ENCODE results near the gene SLC47A2.
A peak's percentile ranks its signal among the peaks of the same experiment; 100 is the strongest.
"Not testable (repeated sequence)": the region's sequence is repeated elsewhere in the genome, so short reads cannot be mapped to it uniquely, and the experiment has no call there.

Gene SLC47A2

GRCh38 chr17:19706791-19707727, 9.3 kb downstream of the SLC47A2 start:
- DNase-seq (ENCODE audit: low spot score): peak; percentile 6

- peak; percentile 7 for DNase-seq (ENCODE audit: low spot score)
Measured at GRCh38 chr17:19705771-19706770, 10.3 kb downstream of the SLC47A2 start.

DNA sequence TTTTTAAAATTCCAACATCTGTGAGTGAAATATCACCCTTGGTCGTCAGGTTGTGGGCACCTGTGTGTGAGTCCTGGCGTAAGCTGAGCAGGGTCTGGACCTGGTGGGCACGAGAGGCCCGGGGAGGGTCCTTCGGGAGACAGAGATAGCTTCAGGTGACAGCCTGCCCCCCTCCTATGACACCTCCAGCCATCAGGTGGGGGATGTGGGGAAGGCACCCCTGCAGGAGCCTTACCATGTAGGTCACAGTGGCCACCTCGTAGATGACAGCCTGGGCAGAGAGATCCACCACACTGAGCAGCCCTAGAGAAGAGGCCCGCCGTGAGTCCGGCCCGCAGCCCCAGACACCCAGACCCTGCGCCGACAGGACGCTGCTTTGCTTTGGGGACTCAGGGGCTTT, 11.2 kb downstream of the SLC47A2 start:
- DNase-seq (ENCODE audit: low spot score): peak; percentile 6

GRCh38 chr17:19703828-19704613, 12.4 kb downstream of the SLC47A2 start:
- peak; percentile 6 for DNase-seq (ENCODE audit: low spot score)

DNA sequence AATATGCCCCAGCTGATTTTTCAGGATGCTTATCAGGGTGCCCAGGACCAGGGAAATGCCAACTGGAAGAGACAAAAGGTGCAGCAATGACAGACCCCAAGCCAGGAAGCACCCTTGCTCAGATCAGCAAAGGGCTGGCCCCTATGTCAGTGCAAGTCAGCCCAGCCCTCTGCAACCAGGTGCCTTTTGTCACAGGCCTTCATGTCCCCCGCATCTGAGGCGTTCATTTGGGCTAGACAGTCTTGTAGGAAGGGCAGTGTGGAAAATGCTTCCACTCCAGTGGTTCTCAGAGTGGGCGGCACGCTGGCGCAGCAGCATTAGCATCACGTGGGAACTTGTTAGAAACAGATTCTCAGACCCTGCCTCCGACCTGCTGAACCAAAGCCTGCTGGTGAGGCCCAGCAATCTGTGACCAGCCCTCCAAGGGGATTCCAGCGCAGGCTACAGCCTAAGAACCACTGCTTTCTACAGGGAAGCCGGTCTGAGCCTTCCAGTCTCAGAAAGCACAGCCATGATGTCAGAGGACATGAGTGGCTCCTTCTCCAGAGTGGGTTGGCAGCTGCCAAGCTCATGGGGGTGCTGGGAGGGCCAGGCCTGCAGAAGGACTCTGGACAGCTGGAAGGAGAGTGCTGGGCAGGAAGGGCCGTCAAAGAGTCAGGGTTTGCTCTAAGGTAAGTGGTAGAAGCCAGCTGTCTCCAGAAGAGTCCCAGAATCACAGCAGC, 13.1 kb downstream of the SLC47A2 start:
- DNase-seq (ENCODE audit: low spot score): no peak

GRCh38 chr17:19702217-19702641, 14.2 kb downstream of the SLC47A2 start:
- no peak for DNase-seq (ENCODE audit: low spot score)

- DNase-seq (ENCODE audit: low spot score): no peak
Measured at GRCh38 chr17:19686400-19687090, 29.8 kb downstream of the SLC47A2 start.

- not testable (repeated sequence) for DNase-seq (ENCODE audit: low spot score)
Measured at GRCh38 chr17:19684909-19685580, 31.3 kb downstream of the SLC47A2 start.

DNA sequence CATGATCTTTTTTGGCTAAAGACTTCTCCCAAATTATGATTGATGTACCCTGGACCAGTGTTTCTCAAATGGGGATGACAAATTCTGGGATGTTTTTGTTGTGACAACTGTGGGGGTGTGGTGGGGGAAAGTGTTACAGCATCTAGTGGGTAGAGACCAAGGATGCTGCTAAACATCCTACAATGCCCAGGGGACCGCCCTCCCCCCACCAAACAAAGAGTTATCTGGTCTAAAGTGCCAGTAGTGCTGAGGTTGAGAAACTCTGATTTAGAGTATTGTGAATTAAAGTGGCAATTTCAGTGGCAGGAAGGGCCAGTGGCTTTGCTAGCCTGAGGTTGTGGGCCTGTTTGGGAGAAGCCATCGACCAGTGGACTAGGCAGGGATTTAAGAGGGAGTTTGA, 33.3 kb downstream of the SLC47A2 start:
- DNase-seq (ENCODE audit: low spot score): no peak

DNA sequence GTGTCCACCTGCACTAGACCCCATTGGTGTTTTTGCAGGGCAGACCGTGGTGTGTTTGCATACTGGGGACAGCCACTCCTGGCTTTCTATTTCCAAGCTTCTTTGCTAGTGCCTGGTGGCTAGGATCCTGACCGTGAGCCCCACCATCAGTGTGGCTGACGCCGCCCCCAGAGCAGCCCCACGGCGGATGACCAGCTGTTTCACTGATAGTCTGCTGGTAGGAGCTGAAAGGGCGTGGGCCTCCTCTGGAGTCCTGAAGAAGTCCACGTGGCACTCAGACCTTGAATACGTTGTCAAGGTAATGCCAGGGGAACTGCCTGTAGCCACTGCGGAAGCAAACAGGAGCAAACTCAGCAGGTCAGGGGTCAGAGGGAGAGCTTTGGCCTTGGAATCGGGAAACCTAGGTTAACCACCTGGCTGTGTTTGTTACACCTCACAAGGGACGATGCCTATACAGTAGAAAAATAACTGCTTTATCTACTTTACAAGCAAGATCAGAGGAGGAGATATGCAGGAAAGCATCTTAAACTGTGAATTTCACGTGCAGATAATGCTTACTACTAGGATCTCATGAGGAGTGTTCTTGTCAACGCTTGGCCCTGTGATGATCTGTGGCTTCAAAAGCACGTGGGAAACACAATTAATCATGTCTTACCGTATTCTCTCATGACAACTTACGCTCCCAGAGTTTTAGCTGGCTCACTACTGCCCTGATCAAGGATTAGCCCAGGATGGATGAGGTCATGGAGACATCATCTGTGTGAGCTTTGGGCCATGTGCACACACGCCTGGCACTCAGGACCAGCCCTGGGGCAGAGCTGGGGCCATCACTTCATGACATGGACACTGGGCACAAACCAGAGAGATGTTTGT, 37.6 kb downstream of the SLC47A2 start:
- no peak for DNase-seq (ENCODE audit: low spot score)

GRCh38 chr17:19677736-19678379, 38.5 kb downstream of the SLC47A2 start:
- no peak for DNase-seq (ENCODE audit: low spot score)

DNA sequence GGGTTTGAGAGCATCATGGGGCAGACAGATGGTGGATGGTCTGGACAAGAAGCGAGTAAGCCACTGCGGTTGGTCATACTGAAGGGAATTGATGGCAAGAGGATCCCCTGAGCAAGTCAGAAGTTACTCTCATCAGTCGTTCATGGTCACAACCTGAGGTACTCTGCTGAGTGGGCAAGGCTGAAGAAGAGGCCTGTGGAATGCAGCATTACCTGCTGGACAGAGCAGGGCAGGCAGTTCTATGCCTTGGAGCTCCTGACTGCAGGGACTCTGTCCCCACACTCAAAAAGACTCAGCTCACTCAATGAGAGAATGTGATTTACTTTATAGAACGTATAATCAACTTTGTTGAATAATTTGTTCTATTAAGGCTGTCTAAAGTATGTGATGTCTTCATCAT, 39.5 kb downstream of the SLC47A2 start:
- DNase-seq (ENCODE audit: low spot score): no peak

GRCh38 chr17:19673623-19674022, 42.8 kb downstream of the SLC47A2 start:
- DNase-seq (ENCODE audit: low spot score): no peak

GRCh38 chr17:19672009-19672750, 44.2 kb downstream of the SLC47A2 start:
- peak; percentile 20 for DNase-seq (ENCODE audit: low spot score)

GRCh38 chr17:19671433-19671832, 45.0 kb downstream of the SLC47A2 start:
- DNase-seq (ENCODE audit: low spot score): no peak

GRCh38 chr17:19670908-19671307, 45.5 kb downstream of the SLC47A2 start:
- no peak for DNase-seq (ENCODE audit: low spot score)

DNA sequence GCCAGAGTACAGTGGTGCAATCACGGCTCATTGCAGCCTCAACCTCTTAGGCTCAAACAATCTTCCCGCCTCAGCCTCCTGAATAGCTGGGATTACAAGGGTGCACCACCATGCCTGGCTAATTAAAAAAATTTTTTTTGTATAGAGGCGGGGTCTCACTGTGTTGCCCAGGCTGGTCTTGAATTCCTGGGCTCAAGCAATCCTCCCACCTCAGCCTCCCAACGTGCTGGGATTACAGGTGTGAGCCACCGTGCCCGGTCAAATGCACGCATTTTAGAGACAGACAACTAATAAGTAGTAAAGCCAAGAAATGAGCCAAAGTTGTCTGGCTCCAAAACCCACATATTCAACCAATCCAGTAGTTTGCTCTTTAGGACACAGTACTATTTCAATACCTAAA, 46.7 kb downstream of the SLC47A2 start:
- DNase-seq (ENCODE audit: low spot score): not testable (repeated sequence)

DNA sequence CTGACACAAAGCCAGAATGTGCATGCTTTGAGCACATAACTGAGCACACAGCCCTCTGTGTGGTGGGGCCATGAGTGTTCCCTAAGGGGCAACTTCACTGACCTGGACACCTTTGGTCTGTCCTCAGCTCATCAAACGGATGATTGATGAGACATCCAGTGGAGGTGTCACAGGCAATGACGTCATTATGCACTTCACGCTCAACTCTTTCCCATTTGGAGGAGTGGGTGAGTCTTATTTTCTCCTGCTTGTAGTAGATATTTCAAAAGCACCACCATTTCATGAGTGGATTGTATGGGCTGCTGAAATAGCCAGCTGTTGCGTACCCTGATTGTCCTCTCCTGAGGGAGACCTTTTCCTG, 51.6 kb downstream of the SLC47A2 start:
- DNase-seq (ENCODE audit: low spot score): no peak
